HT-29 (cell line): ENCODE measurements around the gene SKI. TPM values are rescaled to one million over a fixed set of nuclear protein-coding genes. Genes with fewer than 3 reads are reported as not detected.

Experiments used
- DNase-seq: peaks from one replicate; pipeline ENCODE4 v3.0.0-alpha.2; 2015; ENCODE audit warnings: low spot score
- total RNA-seq: library from RNA; depleted of rRNA; stranded (reverse); fragments of >200 nt; shearing (Covaris generic); gene quantifications from 2 replicates; pipeline ENCODE4 v1.2.3, GENCODE V29; 2014

SKI gene
- total RNA-seq, 1 experiment from 2014 or later, result 15.2 TPM

DNA sequence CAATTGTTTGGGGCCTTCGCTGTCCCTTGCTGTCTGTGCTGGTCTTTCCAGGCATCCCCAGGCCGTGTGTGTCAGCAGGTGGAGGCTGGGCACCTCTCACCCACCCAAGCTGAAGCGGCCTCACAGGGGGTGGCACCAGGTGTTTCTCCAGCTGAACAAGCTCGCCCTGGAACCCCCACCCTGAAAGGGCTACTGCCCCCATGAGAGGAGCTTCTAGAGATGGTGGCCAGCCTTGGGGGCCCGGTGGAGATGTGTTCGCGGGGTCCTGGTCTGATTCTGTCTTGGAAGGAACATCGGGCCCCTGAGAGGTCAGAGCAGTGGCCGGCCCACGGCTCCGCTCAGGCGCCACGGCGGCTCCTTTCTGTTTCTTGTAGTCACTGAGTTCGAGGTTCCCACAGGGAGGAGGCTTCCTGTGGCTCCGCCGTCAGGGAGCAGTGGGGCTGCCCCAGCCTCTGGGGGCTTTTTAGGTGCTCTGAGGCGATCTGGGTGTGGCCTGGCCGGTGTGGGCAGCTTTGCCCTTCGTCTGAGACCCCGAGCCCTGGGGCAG, 46.9 kb downstream of the SKI start:
- DNase-seq, result no peak

DNA sequence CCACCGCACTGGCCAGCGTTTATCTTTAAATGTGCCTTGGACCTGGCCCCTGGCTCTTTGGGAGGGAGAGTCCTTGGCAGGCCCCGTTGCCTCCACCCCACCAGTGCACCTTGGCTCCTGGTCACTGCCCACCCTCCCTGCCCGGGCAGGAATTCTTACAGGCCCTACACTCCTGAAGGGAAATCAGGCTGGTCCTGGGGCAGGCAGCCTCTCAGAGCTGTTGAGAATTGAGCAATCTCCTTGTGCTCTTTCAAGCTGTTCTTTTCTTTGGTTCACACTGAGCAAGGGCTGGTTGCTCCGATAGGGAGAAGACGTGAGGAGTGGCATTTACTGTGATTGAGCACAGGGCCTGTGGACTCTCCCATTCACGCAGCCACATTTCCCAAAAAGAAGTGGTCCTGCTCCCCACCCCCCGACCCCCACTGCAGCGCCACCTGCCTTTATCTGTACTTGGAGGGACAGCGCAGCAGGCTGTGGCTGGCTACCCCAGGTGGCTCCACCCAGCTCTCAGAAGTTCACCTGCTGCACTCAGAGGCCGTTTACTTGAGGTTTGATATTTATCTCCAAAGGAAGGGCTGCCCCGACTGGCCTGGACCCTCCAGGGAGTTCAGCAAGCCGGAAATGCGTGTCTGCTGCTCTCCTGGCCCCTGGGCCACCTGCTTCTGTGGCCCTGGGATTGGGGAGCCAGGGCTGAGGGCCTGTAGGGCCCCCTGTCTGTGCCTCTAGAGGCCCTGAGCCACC, 47.8 kb downstream of the SKI start:
- DNase-seq, result peak; percentile 67

DNA sequence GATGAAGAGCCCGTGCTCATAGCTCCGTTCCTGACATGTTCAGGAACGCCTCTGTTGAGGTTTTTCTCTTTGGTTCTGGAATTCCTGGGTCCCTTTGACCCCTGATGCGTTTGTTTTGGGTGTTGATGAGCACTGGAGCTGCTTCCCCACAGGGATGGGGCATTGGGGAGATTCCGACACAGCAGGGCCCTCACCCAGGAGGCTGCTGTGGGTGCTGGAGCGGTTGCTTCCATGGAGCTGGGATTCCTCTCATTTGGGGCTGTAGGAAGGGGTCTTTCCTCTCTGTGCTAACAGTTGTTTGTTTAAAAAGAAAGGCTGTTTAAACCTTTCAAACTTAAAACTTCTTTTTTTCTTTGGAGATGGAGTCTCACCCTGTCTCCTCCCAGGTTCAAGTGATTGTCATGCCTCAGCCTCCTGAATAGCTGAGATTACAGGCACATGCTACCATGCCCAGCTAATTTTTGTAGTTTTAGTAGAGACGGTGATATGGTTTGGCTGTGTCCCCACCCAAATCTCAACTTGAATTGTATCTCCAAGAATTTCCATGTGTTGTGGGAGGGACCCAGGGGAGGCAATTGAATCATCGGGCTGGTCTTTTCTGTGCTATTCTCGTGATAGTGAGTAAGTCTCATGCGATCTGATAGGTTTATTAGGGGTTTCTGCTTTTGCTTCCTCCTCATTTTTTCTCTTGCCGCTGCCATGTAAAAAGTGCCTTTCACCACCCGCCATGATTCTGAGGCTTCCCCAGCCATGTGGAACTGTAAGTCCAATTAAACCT, 48.9 kb downstream of the SKI start:
- DNase-seq, result no peak

DNA sequence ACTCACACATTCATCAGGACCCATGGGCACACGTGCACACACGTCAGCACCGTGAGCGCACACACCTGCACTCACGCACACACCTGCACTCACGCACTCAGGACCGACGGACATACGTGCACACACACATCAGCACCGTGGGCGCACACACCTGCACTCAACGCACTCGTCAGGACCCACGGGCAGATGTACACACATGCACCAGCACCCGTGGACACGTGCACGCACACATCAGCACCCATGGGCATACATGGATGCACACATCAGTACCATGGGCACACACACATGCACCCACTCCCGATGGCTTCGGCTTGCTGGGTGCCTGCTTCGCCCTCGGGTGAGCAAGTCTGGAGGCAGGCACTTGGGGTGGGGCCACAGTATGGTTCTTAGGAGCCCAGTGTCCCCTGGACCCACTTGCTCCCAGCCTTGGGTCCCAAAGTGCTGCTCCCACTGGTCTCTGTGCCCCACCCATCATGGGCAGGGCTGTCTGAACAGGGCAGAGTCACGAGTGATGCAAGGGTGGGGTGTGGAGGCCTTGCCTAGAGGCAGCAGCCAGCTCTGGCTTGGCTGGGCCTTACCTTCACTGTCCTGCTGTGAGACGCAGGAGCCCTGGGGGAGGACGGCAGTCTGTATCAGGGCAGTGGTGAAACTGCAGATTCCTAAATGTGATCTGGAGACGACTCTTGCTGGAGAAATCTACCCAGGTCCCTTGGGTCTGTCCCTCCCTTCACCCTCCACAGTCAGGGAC, 49.8 kb downstream of the SKI start:
- DNase-seq, result no peak

DNA sequence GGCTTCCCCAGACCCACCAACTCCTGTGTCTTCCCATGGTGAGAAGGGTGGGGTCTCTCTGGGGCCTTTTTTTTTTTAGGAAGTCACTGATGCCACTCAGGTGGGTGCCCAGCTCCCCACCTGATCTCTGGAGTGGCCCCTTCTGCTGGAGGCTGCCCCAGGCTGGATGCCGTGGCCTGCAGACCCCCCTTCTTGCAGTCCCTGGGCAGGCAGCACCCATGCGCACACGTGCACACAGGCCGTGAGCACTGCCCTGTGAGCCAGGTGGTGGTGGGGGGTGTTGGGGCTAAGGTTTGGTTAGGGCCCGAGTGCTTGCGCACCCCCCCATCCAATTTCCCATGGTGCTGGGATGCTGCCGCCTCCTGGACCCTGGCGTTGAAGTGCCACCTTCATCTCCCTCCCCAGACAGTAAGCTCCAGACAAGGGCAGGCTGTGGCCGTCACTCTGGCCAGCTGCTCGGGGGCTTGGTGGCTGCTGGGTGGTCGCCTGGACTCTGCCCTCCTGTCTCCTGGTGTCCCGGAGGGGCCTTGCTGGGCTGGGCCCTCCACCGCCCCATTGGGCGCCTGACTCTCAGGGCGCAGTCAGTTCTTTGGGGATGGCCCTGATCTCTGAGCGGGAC, 50.6 kb downstream of the SKI start:
- DNase-seq, result no peak

DNA sequence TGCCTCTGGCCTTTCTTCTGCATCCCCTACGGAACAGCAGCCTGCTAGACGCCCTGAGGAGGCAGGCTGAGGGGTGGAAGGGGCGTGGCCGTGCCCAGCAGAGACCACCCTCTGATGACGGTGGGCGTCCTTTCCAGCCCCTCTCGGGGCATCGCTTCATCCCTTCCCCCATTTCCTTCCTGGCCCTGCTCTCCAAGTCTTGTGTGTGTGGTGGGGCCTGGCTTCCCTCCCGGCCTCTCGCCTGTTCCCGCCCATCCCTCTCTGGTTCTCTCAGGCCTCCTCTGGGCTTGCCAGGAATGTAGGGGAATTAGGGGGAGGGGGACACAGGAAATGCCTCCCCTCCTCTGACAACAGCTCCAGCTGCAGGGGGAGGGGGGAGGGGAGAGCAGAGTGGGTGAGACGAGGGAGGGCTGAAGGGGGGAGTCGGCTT, 51.1 kb downstream of the SKI start:
- DNase-seq, result no peak

DNA sequence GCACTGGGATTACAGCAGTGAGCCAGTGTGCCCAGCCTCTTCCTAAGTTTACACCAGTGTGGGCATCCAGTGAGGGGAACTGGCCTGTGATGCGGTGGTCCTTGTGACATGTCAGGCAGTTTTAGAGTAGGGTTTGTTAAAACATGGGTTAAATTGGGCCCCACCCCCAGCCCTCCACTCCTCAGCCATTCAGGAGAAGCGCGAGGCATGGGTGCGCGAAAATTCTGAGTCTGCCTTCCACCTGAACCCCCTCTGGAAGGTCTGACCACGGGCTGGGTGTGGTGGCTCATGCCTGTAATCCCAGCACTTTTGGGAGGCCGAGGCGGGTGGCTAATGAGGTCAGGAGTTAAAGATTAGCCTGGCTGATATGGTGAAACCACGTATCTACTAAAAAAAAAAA, 51.7 kb downstream of the SKI start:
- DNase-seq, result no peak

DNA sequence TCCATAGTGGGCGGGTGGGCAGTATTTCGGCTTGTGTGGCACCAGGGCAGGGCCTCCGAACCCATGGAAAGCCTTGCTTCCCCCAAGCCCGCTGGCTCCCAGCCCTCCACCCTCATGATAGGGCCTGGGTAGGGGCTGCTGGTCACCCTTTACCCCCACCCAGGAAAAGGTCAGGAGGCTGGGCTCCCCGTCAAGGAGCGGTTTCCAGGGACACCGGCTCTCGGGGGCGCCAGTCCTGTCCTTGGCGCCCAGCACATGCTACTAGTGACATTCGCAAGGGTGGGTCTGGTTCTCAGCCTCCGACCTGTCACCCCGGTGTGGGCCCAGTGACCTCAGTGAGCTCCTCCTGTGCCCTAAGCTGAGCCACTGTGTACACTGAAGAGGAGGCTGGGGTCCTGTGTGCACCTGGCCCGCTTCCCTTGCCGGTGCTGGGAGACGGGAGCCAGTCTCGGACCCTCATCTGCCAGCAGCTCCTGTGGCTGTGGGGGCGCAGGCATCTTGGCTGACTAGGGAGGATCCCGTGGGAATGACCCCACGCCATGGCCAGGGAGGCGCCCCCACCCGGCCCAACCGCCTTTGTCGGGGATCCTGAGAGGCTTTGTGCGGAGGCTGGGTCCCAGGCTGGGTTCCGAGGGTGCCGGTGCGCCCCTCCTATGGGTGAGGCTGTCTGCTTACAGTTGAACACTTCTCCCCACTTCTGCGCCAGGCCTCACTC, 54.6 kb downstream of the SKI start:
- DNase-seq, result no peak

DNA sequence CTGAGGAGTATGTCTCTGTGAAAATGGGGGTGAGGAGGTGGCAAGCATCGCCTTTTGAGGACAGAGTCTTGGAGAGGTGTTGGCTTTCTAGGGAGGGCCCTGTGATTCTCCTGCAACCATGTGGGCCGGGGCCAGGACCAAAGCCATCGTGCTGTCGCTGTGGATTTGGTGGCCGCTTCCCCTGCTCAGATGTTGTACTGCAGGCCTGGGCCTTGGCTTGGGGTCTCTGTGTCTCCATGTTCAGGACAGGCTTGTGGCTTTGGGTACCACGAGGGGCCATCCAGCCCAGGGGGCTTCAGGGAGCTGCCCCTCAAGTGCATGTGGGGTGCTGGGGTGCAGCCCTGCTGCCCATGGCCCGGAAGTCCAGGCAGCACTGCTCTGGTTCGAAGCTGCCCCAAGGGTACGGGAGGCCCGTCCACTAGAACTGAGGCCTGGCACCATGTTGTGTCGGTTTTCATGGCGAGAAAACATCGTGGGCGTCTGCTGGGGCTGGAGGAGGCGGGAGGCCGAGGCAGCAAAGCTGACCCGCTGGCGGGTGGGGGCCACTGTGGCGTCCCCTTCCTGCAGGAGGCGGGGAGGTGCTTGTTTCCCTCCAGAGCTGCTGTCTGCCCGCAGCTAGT, 55.4 kb downstream of the SKI start:
- DNase-seq, result no peak

DNA sequence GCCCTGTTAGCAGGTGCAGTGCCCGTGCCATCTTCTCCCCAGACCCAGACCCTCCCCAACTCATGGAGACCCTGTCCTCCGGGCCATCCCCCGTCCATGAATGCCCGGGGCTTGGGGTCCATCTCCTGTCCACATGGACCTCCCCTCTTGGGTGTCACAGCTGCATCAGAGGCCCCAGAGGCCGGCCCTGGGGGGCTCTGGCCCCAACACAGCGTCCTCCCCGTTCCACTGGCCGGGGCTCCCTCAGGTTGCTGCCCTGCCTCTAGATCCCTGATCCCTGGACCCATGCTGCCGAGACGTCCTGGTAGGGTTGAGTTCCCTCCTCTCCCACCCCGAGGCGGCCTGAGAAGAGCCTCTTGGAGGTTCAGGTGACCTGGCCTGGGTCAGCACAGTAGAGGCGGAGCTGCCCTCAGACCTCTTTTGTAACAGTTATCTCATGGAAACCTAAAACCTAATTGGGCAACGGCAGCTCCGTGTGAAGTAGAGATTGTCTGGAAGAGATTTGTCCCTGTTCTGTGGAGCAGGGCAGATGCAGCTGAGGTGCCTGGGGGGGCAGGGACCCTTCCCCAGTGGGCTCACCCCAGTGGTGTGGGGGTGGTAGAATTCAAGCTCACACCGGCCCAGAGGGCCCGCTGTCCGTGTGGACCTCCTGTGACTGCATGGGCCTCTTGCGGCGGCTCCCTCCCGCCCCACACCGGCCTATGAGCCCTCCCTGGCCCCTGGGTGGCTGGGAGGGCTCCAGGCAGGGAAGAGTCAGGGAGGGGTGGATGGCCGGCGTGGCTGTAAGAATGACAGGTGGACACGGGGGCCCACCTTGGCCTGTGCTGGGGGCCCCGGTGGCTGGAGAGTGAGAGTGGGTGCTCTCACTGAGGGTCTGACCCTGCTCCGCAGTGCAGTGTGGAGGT, 56.1 kb downstream of the SKI start:
- DNase-seq, result no peak

DNA sequence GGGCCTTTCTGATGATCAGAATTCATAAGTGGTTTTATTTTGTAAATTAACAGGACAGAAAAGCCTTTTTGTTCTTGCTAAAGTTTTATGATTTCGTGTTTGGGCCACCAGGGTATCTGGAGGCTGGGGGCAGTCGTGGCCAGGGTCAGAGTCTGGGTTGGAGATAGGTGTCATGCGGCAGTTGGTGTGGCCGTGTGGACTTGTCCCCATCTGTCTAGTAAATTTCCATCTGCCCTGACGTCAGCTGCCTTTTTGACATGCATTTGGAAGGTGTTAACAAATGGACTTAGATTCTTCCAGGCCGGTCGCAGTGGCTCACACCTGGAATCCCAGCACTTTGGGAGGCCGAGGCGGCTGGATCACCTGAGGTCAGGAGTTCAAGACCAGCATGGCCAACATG, 56.8 kb downstream of the SKI start:
- no peak for DNase-seq

DNA sequence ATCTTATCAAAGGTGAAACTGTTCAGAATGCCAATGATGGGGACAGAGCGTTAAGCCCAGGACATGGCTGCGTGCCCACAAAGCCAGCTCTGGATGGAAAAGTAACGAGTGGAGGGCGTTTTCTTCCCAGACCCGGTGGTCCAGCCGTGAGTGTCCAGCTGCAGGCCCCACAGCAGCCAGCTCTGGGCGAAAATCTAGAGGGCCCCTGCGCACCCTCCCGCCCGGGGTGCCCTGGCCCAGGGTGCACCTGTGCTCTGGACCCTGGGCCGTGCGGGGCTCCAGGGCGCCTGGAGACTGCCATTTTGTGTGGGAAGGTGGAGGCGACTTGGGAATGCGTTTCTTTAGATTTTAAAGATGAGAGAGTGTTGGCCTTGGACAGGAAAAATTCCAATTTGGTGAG, 58.8 kb downstream of the SKI start:
- no peak for DNase-seq

DNA sequence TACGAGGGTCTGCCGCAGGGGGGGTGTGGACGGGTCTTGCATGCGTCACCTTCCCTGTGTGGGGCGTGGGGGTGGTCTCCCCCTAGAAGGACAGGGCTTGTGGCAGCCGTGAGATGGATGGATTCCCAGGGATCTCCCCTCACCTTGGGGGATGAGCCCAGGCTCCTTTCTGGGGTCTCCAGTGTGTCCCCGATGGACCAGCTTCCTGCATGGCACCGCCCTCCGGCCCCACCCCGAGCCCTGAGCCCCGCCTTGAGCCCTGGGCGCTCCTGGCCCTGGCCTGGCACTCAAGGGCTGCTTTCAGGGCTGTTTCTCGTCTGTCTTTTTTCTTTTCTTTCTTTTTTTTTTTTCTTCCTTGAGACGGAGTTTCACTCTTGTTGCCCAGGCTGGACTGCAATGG, 59.5 kb downstream of the SKI start:
- no peak for DNase-seq

DNA sequence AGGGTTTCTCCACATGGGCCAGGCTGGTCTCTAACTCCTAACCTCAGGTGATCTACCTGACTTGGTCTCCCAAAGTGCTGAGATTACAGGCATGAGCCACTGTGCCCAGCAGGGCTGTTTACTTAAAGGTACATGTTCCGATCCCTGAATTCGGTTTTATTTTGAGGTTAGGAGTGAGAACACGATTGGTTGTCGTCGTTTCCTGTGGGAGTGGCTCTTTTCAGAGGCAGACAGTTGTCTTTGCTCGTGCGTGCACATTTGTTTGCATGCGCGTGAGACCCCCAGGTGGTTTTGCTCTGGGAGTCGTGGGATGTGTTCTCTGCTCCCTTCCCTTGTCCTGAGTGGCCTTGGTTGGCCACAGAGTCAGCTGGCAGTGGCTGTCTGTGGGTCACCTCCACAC, 60.2 kb downstream of the SKI start:
- DNase-seq, result no peak

DNA sequence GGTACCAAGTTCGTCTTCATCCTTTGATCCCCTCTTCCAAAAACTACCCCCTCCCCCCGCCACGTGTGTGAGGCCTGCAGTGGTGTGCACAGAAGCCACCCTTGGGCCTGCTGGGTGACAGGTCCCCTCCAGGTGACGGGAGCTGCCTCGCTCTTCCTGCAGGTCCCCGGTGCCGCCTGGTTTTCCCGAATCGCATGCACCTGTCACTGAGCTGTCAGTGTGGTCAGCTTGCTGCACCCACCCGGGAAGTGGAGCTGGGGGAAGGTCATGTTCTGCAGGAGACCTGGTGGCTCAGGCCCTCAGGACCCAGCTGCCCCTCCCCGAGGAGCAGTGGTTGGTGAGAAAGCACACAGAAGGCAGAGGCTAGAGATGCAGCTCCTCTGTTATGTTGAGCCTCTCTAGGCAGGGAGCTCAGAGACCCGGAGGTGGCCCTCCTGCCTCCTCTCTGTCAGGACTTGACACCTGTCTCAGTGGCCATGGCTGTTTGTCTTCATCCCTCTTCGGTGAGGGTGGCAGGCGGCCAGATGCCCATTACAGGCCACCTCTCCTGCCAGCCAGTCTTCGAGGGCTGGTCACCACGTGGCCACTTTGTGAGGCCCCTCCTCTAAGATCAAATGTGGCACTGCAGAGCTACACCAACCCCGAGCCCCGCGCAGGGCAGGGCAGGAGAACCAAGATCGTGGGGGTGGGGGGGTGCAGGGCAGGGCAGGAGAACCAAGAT, 60.9 kb downstream of the SKI start:
- DNase-seq, result no peak

DNA sequence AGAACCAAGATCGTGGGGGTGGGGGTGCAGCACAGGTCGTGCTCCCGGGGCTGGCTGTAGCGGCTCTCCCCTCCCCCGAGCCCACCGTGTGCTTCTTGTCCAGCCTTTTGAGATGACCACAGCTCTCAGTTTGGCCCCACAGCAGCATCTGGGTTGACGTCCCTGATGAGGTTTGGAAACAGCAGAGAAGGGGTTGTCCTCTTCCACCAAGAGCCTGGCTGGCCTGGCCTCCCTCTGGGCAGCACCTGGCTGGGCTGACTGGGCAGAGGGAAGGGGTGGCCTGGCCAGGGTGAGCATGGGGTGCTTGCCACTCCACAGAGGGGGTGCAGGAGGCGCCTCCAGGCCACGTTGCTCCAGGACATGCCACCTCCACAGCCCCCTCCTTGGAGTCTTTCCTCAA, 61.5 kb downstream of the SKI start:
- no peak for DNase-seq

DNA sequence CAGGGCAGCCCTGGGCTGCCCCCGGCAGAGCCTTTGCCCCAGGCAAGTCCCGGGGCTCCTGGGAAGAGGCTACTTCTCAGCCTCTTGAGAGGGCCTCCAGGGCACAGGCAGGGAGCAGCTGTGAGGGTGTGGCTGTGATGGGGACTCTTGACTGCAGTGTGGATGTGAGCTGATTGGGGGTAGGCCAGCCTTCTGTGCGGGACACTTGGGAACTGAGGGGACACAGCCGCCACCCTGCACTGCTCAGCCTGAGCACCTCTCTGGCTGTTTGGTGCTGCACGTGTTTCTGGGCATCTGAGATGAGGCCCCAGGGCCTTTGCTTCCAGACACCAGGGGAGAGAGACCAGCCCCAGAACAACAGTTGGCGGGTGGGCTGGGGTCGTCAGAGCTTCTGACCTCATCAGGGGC, 62.1 kb downstream of the SKI start:
- DNase-seq, result no peak

DNA sequence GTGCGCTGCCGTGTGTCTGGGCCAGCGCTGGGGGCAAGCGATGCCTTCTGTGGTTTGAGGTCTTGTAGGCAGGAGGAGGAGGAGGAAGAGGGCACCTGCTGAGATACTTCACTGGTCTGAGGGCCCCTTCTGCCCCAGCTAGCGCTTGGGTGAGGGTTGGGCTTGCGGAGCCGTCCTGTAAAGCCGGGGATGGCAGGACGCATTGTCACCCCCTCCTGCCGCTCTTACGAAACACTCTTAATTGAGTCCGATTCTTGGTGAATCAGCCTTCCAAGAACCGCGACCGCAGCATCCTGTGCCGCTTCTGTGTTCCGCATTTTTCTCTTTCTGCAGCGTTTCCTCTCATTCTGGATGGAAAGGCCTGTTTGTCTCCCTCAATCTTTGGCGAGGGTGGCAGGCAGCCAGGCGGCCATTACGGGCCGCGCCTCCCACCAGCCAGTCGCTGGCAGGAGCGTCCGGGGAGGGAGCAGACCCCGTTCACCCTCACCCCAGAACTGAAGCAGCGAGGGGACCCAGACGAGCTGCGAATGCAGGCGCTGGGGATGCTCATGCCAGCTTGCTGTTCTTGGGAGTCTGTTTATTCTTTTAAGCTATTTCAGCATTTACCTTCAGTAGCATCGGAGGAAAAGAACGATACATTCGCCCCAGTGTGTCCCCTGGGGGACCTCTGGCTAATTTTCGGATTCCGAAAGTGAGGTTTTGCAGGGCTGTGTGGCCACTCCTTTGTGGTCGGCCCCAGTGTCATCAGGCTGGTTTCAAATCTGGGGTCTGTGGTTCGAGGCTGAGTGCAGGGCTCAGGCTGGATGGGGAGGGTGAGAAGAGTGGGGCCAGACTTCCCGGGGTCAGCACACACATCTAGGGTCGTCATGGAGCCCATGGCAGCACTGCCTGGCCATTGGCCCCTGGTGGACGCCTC, 62.7 kb downstream of the SKI start:
- DNase-seq, result peak; percentile 22
